DOHH2 (cell line): ENCODE results near the gene KLHDC8B.

Source experiments
- EZH2phosphoT487 ChIP-seq: fragments of 200-600 bp; sonication (generic); IDR thresholded peaks from 2 replicates; pipeline ENCODE4 v1.6.1; 2017; ENCODE audit warnings: borderline replicate concordance, mild to moderate bottlenecking, antibody characterized with exemption, low read length, moderate library complexity, mixed read lengths
- TF ChIP-seq, protein P1 (sequence below): fragments of 200-600 bp; sonication (generic); IDR thresholded peaks from one replicate; pipeline ENCODE4 v1.5.1; 2014; ENCODE audit warnings: antibody characterized with exemption, mild to moderate bottlenecking, low read depth, low read length; ENCODE audit not compliant: poor library complexity, severe bottlenecking

DNA sequence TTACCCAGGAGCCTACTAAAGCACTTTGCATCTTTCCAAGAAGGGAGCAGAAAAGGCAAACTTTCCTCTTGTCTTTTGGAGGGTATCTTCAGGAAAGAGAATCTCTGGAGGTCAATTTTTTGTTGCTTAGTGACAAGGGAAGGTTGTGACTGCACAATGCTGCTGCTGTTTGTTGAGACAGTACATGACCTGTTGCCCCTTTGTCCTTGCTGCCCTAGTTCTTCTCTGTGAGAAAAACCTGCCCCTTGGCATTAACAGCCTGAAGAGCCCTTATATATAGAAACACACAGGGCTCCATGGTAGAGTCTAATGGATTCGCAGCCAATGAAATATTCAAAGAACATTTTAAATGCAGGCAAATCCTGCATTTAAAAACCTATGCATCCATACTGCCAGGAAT, 20.3 kb downstream of the KLHDC8B start:
- TF ChIP-seq EZH2phosphoT487: no peak
- TF ChIP-seq, protein P1, sequence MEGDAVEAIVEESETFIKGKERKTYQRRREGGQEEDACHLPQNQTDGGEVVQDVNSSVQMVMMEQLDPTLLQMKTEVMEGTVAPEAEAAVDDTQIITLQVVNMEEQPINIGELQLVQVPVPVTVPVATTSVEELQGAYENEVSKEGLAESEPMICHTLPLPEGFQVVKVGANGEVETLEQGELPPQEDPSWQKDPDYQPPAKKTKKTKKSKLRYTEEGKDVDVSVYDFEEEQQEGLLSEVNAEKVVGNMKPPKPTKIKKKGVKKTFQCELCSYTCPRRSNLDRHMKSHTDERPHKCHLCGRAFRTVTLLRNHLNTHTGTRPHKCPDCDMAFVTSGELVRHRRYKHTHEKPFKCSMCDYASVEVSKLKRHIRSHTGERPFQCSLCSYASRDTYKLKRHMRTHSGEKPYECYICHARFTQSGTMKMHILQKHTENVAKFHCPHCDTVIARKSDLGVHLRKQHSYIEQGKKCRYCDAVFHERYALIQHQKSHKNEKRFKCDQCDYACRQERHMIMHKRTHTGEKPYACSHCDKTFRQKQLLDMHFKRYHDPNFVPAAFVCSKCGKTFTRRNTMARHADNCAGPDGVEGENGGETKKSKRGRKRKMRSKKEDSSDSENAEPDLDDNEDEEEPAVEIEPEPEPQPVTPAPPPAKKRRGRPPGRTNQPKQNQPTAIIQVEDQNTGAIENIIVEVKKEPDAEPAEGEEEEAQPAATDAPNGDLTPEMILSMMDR: no peak
